ENCODE data around the gene DDX6. TPM values are rescaled to one million over a fixed set of nuclear protein-coding genes. Genes with fewer than 3 reads are reported as not detected.

DDX6 gene
- total RNA-seq, 1 donor from 2014 or later: 110 TPM

DNA sequence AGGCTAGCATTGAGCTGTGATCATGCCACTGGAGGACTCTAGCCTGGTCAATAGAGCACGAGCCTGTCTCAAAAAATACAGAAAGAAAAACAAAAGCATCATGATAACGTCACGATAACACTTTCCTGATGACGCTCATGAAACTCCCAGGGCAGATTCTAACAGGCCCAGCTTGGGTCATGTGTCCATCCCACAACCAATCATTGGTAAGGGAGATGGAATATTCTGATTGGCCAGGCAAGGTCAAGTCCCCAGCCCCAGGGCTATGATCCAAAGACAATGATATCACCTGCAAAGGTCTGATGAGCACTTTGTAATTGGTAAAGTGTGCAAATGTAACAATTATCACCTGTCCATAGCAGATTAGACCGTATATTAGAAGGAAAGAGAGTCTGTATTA, 21.5 kb upstream of the DDX6 start:
- Mint-ChIP-seq H3K36me3 (ENCODE audit: low read depth) (no peaks in the 10 kb centered on the region), H3K9me3 (no peaks in the 10 kb centered on the region), H3K27ac (no peak overlapping the region), H3K4me3 (no peak overlapping the region), H3K4me1 (ENCODE audit: low read depth) (no peaks in the 10 kb centered on the region), H3K27me3 (ENCODE audit: insufficient read depth) (peaks cover 3% of the 10 kb centered on the region)
- intact Hi-C loops (cut with micrococcal nuclease): no loop called here
- DNase-seq (ENCODE audit: low spot score): no peak

DNA sequence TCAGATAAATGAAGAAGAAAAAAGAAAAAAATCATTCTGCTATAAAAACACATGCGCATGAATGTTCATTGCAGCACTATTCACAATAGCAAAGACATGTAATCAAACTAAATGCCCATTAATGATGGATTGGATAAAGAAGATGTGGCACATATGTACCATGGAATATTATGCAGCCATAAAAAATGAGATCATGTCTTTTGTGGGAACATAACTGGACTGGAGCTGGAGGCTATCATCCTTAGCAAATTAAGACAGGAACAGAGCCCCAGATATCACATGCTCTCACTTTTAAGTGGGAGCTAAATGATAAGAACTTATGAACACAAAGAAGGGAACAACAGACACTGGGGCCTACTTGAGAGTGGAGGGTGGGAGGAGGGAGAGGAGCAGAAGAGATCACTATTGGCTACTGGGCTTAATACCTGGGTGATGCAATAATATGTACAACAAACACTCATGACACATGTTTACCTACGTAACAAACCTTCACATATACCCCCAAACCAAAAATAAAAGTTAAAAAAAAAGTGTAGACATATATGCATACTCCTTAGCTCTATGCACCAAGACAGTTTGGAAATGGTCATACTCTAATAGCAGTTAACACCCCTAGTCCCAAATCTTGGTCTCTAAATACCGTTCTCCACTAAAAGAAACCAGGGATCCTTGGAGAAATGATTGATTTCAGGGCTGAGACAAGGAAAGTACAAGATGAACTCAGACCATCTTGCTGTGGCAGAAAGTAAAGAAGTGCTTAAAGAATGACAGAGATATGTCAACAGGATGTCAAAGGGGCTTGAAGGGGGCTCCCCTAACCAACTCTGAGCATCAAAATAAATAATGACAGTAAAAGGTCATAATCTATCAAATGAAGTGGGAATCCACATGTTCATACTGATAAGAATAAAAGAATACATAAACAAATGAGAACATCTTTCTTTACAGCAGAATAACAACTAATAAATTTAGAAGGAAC, 17.1 kb upstream of the DDX6 start:
- Mint-ChIP-seq H3K27ac (no peak overlapping the region), H3K36me3 (ENCODE audit: low read depth) (no peaks in the 10 kb centered on the region), H3K27me3 (ENCODE audit: insufficient read depth) (peaks cover 3% of the 10 kb centered on the region), H3K4me1 (ENCODE audit: low read depth) (no peaks in the 10 kb centered on the region), H3K9me3 (no peaks in the 10 kb centered on the region), H3K4me3 (no peak overlapping the region)
- intact Hi-C loops (cut with micrococcal nuclease): no loop called here
- no peak for DNase-seq (ENCODE audit: low spot score)

DNA sequence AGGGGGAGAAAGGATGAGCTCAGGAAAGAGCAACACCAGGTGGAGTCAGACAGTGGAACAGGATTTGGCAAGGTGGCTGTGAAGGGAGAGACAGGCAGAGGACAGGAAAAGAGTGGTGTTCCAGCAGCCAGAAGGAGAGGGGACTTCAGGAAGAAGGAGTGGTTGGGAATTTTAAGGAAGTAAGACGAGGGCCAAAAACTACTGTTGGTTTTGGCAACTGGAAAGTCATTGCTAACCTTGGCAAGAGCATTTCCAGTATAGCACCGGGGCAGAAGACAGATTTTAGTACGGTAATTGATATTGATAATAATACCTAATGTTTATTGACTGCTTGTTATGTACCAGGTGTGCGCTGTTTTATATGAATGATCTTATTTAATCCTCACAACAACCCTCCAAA, 15.4 kb upstream of the DDX6 start:
- Mint-ChIP-seq H3K27me3 (ENCODE audit: insufficient read depth) (no peaks in the 10 kb centered on the region), H3K9me3 (no peaks in the 10 kb centered on the region), H3K36me3 (ENCODE audit: low read depth) (no peaks in the 10 kb centered on the region), H3K4me1 (ENCODE audit: low read depth) (no peaks in the 10 kb centered on the region), H3K4me3 (no peak overlapping the region), H3K27ac (no peak overlapping the region)
- no peak for DNase-seq (ENCODE audit: low spot score)
- intact Hi-C loops (cut with micrococcal nuclease): no loop called here

DNA sequence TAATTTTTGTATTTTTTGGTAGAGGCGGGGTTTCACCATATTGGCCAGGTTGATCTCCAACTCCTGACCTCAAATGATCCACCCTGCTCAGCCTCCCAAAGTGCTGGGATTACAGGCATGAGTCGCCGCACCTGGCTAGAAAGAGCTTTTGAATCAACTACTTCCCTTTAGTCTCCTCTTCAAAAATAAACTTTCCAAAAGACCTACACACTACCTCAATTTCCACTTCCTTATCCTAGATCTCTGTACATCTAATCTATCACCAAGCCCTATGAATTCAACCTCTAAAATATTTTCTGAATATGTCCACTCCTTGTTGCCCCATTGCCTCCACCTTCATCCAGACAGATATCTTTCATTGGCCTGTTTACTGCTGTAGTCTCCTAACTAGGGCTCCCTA, 13.1 kb upstream of the DDX6 start:
- Mint-ChIP-seq H3K9me3 (no peaks in the 10 kb centered on the region), H3K36me3 (ENCODE audit: low read depth) (no peaks in the 10 kb centered on the region), H3K27me3 (ENCODE audit: insufficient read depth) (no peaks in the 10 kb centered on the region), H3K4me3 (no peak overlapping the region), H3K27ac (no peak overlapping the region), H3K4me1 (ENCODE audit: low read depth) (no peaks in the 10 kb centered on the region)
- intact Hi-C loops (cut with micrococcal nuclease): no loop called here
- DNase-seq (ENCODE audit: low spot score): no peak

DNA sequence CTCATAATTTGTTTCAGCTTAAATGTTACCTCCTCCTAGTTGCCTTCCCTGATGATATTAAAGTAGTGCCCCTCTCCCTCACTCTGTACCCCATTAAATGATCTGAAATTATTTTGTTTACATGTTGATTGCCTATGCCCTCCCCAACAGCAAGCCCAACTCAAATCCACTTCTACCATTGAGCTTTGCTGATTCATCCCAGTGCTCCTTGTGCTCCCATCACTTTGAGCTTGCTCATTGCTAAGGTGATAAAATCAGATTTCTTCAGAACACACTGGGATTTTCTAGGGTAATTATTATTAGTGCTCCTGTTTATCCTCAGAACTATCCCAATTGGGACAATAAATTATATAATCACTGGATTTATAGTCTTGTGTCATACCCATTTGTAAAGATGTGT, 8.4 kb upstream of the DDX6 start:
- no peak for DNase-seq (ENCODE audit: low spot score)
- intact Hi-C loops (cut with micrococcal nuclease): no loop called here
- Mint-ChIP-seq H3K4me3 (no peak overlapping the region), H3K27me3 (ENCODE audit: insufficient read depth) (no peaks in the 10 kb centered on the region), H3K4me1 (ENCODE audit: low read depth) (no peaks in the 10 kb centered on the region), H3K27ac (no peak overlapping the region), H3K36me3 (ENCODE audit: low read depth) (no peaks in the 10 kb centered on the region), H3K9me3 (no peaks in the 10 kb centered on the region)

DNA sequence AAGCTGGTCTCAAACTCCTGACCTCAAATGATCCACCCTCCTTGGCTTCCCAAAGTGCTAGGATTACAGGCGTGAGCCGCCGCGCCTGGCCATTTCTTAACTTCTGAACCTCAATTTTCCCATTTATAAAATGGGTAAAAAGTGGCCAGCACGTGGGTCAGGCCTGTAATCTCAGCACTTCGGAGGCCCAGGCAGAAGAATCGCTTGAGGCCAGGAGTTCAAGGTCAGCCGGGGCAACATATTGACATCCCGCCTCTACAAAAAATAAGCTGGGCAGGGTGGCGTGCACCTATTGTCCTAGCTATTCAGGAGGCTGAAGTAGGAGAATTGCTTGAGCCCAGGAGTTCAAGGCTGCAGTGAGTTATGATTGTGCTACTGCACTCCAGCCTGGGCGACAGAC, 6.5 kb upstream of the DDX6 start:
- H3K4me3 Mint-ChIP-seq: no peak overlapping the region
- H3K4me1 Mint-ChIP-seq (ENCODE audit: low read depth): peaks cover 10% of the 10 kb centered on the region
- H3K27me3 Mint-ChIP-seq (ENCODE audit: insufficient read depth): no peaks in the 10 kb centered on the region
- no peaks in the 10 kb centered on the region for H3K36me3 Mint-ChIP-seq (ENCODE audit: low read depth)
- H3K27ac Mint-ChIP-seq: no peak overlapping the region
- H3K9me3 Mint-ChIP-seq: no peaks in the 10 kb centered on the region
- intact Hi-C loops (cut with micrococcal nuclease): no loop called here
- no peak for DNase-seq (ENCODE audit: low spot score)

DNA sequence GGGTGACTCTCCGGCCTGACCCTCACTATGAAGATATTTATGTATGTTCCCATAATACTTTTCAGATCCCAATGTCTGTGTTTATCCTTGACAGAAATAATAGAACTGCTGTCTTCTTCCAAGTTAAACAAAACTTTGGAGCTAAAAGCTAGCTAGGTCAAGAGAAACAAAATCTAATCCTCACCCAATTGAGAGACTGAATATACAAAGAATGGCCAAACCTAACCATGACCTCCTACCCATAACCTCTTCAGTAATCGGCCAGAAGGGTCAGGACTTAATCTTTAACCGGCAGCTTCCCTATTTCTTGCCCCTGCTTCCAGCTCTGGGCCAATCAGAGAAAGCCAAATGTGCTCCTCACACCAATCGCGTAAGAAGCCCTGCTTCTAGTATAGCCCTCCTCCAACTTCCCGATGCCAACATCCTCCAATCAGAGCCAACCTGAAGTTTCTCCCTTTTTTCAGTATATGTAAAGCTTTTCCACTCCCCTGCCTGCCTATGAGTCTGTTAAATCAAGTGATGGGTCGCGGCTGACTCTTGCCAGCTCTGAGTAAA, 1.7 kb upstream of the DDX6 start:
- H3K27me3 Mint-ChIP-seq (ENCODE audit: insufficient read depth): no peaks in the 10 kb centered on the region
- H3K27ac Mint-ChIP-seq: peak overlapping the region; percentile 99
- intact Hi-C loops (cut with micrococcal nuclease): loop anchor here (1.0 to 5.0 kb wide), 11 partner anchors 48 to 975 kb away; partner anchors contain the start of genes ARCN1, ATP5MG, CENATAC and CXCR5
- peak; percentile 64 for DNase-seq (ENCODE audit: low spot score)
- peaks cover 7% of the 10 kb centered on the region for H3K36me3 Mint-ChIP-seq (ENCODE audit: low read depth)
- no peaks in the 10 kb centered on the region for H3K9me3 Mint-ChIP-seq
- peaks cover 22% of the 10 kb centered on the region for H3K4me1 Mint-ChIP-seq (ENCODE audit: low read depth)
- H3K4me3 Mint-ChIP-seq: peak overlapping the region; percentile 98

DNA sequence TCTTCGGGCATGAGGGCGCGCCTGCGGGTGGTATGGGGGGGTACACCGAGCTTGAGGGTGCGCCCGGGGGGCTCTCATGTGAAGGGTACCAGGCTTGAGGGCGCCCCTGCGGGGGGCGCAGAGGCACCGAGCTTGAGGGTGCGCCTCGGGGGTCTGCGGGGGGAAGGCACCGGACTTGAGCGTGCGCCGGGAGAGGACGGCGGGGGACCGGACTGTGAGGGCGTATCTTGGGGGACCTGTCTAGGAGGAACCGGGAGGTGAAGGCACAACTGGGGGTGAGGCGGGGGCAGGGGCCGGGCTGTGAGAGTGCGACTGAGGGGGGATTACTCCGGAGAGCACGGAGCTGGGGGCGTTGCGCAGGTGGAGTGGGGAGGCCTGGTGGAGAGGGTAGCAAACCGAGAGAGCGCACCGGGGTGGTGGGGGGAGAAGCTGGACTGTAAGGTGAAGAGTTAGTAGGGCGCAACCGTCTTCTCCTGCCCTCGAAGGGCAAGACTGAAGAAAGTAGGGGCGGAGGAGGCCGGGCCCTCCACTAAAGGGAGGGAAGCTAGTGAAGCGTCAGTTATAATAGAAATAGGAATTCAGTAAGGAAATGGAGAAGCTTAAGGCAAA, 1.1 kb upstream of the DDX6 start:
- Mint-ChIP-seq H3K27me3 (ENCODE audit: insufficient read depth) (no peaks in the 10 kb centered on the region), H3K4me1 (ENCODE audit: low read depth) (peaks cover 22% of the 10 kb centered on the region), H3K9me3 (no peaks in the 10 kb centered on the region), H3K4me3 (peak overlapping the region; percentile 98), H3K27ac (peak overlapping the region; percentile 99), H3K36me3 (ENCODE audit: low read depth) (peaks cover 7% of the 10 kb centered on the region)
- intact Hi-C loops (cut with micrococcal nuclease): loop anchor here (1.0 to 5.0 kb wide), 14 partner anchors 49 to 975 kb away; partner anchors contain the start of genes ARCN1, ATP5MG, CENATAC and CXCR5
- DNase-seq (ENCODE audit: low spot score): peak; percentile 16

DNA sequence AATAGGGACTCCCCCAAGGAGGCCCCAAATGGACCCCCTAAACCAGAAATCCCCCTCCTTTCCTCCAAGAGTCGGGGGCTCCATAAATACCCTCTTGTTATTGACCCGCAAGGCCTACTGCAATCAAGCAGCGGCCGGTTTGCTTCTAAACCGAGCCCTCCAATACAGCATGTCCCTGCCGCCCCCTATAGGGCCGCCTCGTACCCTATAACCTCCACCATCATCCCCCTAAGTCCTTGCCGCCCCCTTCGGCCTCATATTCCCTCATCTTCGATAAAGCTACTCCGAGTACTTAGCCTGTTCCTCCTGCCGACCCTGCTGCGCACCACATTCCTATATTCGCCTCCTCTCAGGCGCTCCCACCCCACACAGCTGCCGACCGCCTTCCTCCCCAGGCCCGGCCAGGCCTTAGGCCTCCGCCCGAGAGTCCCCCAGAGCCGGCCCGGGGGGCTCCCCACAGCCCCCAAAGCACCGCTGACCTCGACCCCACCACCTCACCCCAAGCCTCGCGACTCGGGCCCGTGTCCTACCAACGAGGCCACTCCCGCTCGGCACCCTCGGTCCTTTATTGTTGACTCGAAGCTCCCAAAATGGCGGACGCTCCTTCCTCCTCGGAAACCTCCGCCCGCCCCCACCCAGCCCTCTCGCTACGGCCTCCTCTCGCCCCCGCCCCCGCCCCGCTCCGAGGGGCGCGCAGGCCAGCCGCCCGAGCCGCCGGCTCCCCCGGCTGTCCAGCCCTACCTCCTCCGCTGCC, 430 bp downstream of the DDX6 start:
- peaks cover 37% of the 10 kb centered on the region for H3K4me1 Mint-ChIP-seq (ENCODE audit: low read depth)
- H3K27ac Mint-ChIP-seq: peak overlapping the region; percentile 99
- H3K4me3 Mint-ChIP-seq: peak overlapping the region; percentile 98
- H3K27me3 Mint-ChIP-seq (ENCODE audit: insufficient read depth): no peaks in the 10 kb centered on the region
- H3K9me3 Mint-ChIP-seq: no peaks in the 10 kb centered on the region
- peaks cover 16% of the 10 kb centered on the region for H3K36me3 Mint-ChIP-seq (ENCODE audit: low read depth)
- intact Hi-C loops (cut with micrococcal nuclease): loop anchor here (1.0 to 5.0 kb wide), 9 partner anchors 100 to 973 kb away; partner anchors contain the start of genes ARCN1, ATP5MG, DPAGT1 and KMT2A
- no peak for DNase-seq (ENCODE audit: low spot score)

DNA sequence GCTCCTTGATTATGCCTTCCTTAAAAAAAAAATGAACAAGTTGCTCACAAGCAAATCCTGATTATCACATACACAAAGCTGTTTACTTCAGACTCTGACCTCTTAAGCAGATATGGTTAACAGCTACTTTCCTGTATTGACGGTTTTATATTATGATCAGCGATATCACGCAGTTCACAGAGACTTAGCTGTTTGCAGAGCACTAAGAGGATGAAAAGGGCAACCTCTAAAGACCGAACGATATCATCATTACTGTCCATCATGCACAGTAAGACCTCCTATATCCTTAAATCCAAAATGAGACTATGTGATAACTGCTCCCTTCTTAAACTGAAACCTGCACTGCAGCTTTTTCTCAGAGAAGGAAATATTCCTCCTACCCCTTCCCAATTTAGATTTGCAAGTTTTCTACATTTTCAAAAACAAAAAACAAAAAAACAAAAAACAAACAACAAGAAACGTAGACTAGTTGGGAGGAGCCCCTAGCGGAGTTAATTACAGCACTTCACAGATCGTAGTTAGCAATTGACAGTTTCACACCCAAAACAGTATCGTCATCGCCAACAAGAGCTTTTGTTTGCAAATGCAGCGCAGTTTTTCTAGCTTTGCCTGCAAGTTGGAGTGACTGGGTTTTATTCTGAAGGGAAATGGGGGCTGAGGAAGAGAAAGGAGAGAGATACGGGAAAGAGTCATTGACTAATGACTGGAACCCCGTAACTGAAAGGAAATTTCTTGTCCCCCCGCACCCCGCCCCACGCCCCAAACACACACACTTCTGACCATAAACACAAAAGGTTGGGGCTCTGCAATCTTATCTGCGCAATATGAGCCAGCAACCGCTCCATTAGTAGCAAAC, 1.2 kb downstream of the DDX6 start:
- DNase-seq (ENCODE audit: low spot score): peak; percentile 29
- no peaks in the 10 kb centered on the region for H3K27me3 Mint-ChIP-seq (ENCODE audit: insufficient read depth)
- H3K4me3 Mint-ChIP-seq: peak overlapping the region; percentile 98
- no peaks in the 10 kb centered on the region for H3K9me3 Mint-ChIP-seq
- intact Hi-C loops (cut with micrococcal nuclease): loop anchor here (2.0 to 5.0 kb wide), 7 partner anchors 17 to 972 kb away; partner anchors contain the start of genes ARCN1, ATP5MG, DPAGT1 and KMT2A
- H3K36me3 Mint-ChIP-seq (ENCODE audit: low read depth): peaks cover 18% of the 10 kb centered on the region
- H3K4me1 Mint-ChIP-seq (ENCODE audit: low read depth): peaks cover 41% of the 10 kb centered on the region
- peak overlapping the region; percentile 99 for H3K27ac Mint-ChIP-seq

DNA sequence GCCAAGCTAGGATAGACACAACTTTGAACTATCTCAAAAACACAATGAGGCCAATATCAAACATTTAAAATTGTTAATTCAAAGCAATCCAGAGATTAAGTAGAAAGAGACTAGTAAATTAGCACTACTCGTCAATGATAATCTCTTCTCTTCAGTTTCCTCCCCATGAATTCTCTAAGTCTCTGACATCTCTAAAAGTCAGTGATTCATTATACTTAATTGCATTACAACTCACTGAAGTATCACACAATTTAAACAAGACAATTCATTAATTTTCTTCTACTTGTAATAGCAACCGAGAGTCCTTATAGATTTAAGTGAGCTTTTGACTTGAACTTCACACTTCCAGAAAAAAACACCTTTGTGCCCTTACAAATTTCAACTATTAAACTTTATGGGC, 4.3 kb downstream of the DDX6 start:
- Mint-ChIP-seq H3K9me3 (no peaks in the 10 kb centered on the region), H3K4me1 (ENCODE audit: low read depth) (peaks cover 36% of the 10 kb centered on the region), H3K36me3 (ENCODE audit: low read depth) (peaks cover 28% of the 10 kb centered on the region), H3K4me3 (peak overlapping the region; percentile 56), H3K27ac (peak overlapping the region; percentile 31), H3K27me3 (ENCODE audit: insufficient read depth) (no peaks in the 10 kb centered on the region)
- intact Hi-C loops (cut with micrococcal nuclease): no loop called here
- DNase-seq (ENCODE audit: low spot score): no peak

DNA sequence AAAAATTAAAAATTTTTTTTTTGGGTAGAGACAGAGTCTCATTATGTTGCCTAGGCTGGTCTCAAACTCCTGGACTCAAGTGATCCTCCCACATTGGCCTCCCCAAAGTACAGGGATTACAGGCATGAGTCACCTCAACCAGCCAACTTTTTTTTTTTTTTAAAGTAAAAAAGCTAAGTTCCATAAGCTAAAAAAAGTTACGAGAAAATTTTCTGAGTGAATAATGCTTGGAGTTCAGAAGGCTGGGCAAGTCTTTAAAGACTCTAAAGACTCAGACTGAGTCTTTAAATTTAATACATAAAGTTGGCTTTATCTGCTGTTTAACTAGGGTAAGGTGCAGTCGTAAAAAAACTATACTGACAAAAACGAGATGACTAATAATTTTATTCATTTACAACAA, 5.6 kb downstream of the DDX6 start:
- no peak for DNase-seq (ENCODE audit: low spot score)
- intact Hi-C loops (cut with micrococcal nuclease): no loop called here
- H3K4me3 Mint-ChIP-seq: no peak overlapping the region
- no peaks in the 10 kb centered on the region for H3K27me3 Mint-ChIP-seq (ENCODE audit: insufficient read depth)
- no peaks in the 10 kb centered on the region for H3K9me3 Mint-ChIP-seq
- H3K4me1 Mint-ChIP-seq (ENCODE audit: low read depth): peaks cover 36% of the 10 kb centered on the region
- H3K27ac Mint-ChIP-seq: no peak overlapping the region
- H3K36me3 Mint-ChIP-seq (ENCODE audit: low read depth): peaks cover 33% of the 10 kb centered on the region
